22Rv1 (cell line): ENCODE measurements around the gene SLC6A8.

Source experiments
- ZFX ChIP-seq: fragments of 450-650 bp; IDR thresholded peaks from 2 replicates; pipeline ENCODE4 v1.6.1; 2017; ENCODE audit warnings: antibody characterized with exemption, borderline replicate concordance
- TF ChIP-seq, protein P1 (sequence below): fragments of 450-650 bp; IDR thresholded peaks from 2 replicates; pipeline ENCODE4 v1.5.1; 2017; ENCODE audit warnings: mild to moderate bottlenecking

DNA sequence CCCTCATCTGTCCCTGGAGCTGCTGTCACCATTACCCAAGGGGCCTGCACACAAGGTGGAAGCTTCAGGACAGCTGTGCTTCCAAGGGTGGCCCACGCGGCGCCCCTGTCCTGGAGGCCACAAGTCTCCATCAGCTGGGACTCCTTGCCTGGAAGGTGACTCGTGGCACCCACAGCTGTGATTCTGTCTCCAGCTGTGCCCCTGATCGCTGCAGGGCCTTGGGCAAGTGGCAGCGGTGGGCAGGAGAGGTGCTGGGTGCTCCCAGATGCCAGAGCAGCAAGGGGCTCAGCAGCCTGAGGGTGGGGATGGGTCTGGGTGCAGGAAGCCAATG lies 49.7 kb upstream of the SLC6A8 start:
- TF ChIP-seq, protein P1, sequence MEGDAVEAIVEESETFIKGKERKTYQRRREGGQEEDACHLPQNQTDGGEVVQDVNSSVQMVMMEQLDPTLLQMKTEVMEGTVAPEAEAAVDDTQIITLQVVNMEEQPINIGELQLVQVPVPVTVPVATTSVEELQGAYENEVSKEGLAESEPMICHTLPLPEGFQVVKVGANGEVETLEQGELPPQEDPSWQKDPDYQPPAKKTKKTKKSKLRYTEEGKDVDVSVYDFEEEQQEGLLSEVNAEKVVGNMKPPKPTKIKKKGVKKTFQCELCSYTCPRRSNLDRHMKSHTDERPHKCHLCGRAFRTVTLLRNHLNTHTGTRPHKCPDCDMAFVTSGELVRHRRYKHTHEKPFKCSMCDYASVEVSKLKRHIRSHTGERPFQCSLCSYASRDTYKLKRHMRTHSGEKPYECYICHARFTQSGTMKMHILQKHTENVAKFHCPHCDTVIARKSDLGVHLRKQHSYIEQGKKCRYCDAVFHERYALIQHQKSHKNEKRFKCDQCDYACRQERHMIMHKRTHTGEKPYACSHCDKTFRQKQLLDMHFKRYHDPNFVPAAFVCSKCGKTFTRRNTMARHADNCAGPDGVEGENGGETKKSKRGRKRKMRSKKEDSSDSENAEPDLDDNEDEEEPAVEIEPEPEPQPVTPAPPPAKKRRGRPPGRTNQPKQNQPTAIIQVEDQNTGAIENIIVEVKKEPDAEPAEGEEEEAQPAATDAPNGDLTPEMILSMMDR, result no peak
- TF ChIP-seq ZFX, result no peak
